GM12864 (cell line): ENCODE results near the gene SACM1L.

Experiments used
- DNase-seq: peaks from one replicate; pipeline ENCODE4 v3.0.0-alpha.2; 2011; ENCODE audit warnings: low read depth
- H3K4me3 ChIP-seq: 2 replicates; pipeline ENCODE4 v1.5.1; 2011; ENCODE audit warnings: mild to moderate bottlenecking, low read depth, low read length, control low read depth
- TF ChIP-seq, protein P1 (sequence below): IDR thresholded peaks from 2 replicates; pipeline ENCODE4 v1.5.1; 2011; ENCODE audit warnings: low read depth, mild to moderate bottlenecking, moderate library complexity, low read length, control low read depth, inconsistent platforms; ENCODE audit errors: missing control alignments

The SACM1L gene

GRCh38 chr3:45760878-45761711, 71.9 kb downstream of the SACM1L start:
- no peak overlapping the region for H3K4me3 ChIP-seq
- peak; percentile 29 for DNase-seq
- TF ChIP-seq, protein P1, sequence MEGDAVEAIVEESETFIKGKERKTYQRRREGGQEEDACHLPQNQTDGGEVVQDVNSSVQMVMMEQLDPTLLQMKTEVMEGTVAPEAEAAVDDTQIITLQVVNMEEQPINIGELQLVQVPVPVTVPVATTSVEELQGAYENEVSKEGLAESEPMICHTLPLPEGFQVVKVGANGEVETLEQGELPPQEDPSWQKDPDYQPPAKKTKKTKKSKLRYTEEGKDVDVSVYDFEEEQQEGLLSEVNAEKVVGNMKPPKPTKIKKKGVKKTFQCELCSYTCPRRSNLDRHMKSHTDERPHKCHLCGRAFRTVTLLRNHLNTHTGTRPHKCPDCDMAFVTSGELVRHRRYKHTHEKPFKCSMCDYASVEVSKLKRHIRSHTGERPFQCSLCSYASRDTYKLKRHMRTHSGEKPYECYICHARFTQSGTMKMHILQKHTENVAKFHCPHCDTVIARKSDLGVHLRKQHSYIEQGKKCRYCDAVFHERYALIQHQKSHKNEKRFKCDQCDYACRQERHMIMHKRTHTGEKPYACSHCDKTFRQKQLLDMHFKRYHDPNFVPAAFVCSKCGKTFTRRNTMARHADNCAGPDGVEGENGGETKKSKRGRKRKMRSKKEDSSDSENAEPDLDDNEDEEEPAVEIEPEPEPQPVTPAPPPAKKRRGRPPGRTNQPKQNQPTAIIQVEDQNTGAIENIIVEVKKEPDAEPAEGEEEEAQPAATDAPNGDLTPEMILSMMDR, result peak; percentile 91

DNA sequence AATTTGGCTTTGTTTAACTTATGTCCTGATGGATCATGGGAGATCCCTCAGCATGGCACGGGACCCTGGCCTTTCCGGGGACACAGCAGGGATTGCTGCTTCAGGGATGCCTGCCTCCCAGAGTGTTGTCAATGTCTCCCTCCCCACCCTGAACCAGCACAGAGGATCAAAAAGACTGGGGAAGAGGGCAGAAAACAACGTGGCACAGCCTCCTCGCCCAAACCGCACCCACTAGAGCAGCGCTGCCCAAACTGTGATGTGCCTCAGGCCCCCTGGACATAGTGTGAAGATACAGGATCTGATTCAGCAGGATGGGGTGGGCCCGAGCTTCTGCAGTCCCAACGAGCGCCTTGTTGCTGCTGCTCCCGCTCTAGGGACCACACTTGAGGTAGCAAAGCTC, 72.6 kb downstream of the SACM1L start:
- no peak for DNase-seq
- H3K4me3 ChIP-seq, result no peak overlapping the region
- TF ChIP-seq, protein P1, result no peak

DNA sequence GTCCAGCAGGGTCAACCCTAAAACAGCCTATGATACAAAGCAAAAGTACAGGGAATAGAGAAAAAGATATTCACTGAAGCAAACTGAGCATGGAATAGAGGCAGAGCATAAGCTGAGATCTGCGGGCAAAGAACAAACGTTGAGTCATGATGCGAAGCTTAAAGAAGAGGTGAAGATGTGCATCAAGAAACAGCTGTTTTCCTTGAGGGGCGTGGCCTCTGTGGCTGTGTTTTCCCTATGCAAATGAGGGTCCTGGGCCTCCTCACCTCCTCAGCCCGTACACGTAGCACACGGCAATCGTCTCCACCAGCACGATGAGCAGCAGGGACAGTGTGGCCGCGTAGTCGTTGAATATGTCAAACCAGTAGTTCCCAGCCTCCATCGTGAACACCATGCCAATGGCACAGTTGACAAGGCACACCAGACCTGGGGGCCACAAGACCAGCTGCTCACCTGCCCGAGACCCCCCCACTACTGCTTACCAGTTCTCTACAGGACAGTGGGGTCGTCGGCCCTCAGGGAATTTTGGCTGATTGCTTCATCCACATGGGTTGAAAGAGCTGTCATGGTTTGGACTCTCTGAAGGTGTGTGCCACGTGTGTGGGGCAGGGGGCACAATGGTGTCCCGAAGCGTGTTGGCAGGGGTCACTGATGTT, 73.6 kb downstream of the SACM1L start:
- no peak overlapping the region for H3K4me3 ChIP-seq
- no peak for DNase-seq
- TF ChIP-seq, protein P1, result no peak

- no peak overlapping the region for H3K4me3 ChIP-seq
- DNase-seq, result no peak
- TF ChIP-seq, protein P1, result no peak
Observed at GRCh38 chr3:45763303-45763675, 74.1 kb downstream of the SACM1L start.

GRCh38 chr3:45765266-45765851, 76.2 kb downstream of the SACM1L start:
- H3K4me3 ChIP-seq, result no peak overlapping the region
- TF ChIP-seq, protein P1, result no peak
- DNase-seq, result no peak

GRCh38 chr3:45765958-45766357, 76.8 kb downstream of the SACM1L start:
- no peak for DNase-seq
- TF ChIP-seq, protein P1, result no peak
- H3K4me3 ChIP-seq, result no peak overlapping the region
